NCI-H460 (cell line): ENCODE measurements around the gene PGPEP1. TPM values are rescaled to one million over a fixed set of nuclear protein-coding genes. Genes with fewer than 3 reads are reported as not detected.
A peak's percentile ranks its signal among the peaks of the same experiment; 100 is the strongest.
"Not testable (repeated sequence)": the region's sequence is repeated elsewhere in the genome, so short reads cannot be mapped to it uniquely, and the experiment has no call there.

Experiments used
- DNase-seq: peaks from one replicate; pipeline ENCODE4 v3.0.0-alpha.2; 2016; ENCODE audit warnings: low read depth; ENCODE audit errors: extremely low read depth
- total RNA-seq: library from RNA; depleted of rRNA; stranded (reverse); fragments of >200 nt; shearing (Covaris generic); gene quantifications from 2 replicates; pipeline ENCODE4 v1.2.3, GENCODE V29; 2014

PGPEP1 gene
- total RNA-seq, 1 experiment from 2014 or later, result 4.0 TPM

- DNase-seq, result no peak
These were observed 9.5 kb upstream of the PGPEP1 start for GRCh38 chr19:18330868-18331267.

GRCh38 chr19:18332917-18333530, 7.4 kb upstream of the PGPEP1 start:
- no peak for DNase-seq

- DNase-seq, result no peak
These were observed 6.7 kb upstream of the PGPEP1 start for GRCh38 chr19:18333680-18334079.

GRCh38 chr19:18336121-18336520, 4.3 kb upstream of the PGPEP1 start:
- DNase-seq, result no peak

GRCh38 chr19:18338541-18338940, 1.9 kb upstream of the PGPEP1 start:
- DNase-seq, result no peak

- DNase-seq, result no peak
These were observed 675 bp upstream of the PGPEP1 start for GRCh38 chr19:18339723-18340122.

GRCh38 chr19:18340990-18341868, 831 bp downstream of the PGPEP1 start:
- no peak for DNase-seq

GRCh38 chr19:18342090-18342632, 1.8 kb downstream of the PGPEP1 start:
- DNase-seq, result no peak

GRCh38 chr19:18344582-18344950, 4.2 kb downstream of the PGPEP1 start:
- no peak for DNase-seq

GRCh38 chr19:18345296-18345695, 4.9 kb downstream of the PGPEP1 start:
- no peak for DNase-seq

- DNase-seq, result no peak
These were observed 5.7 kb downstream of the PGPEP1 start for GRCh38 chr19:18346091-18346490.

GRCh38 chr19:18348171-18348570, 7.8 kb downstream of the PGPEP1 start:
- no peak for DNase-seq

GRCh38 chr19:18348818-18349339, 8.5 kb downstream of the PGPEP1 start:
- not testable (repeated sequence) for DNase-seq

GRCh38 chr19:18349524-18350128, 9.2 kb downstream of the PGPEP1 start:
- peak; percentile 37 for DNase-seq

GRCh38 chr19:18350490-18350889, 10.1 kb downstream of the PGPEP1 start:
- no peak for DNase-seq

GRCh38 chr19:18351544-18351943, 11.1 kb downstream of the PGPEP1 start:
- no peak for DNase-seq

- no peak for DNase-seq
These were observed 13.1 kb downstream of the PGPEP1 start for GRCh38 chr19:18353378-18354005.

GRCh38 chr19:18354743-18355142, 14.3 kb downstream of the PGPEP1 start:
- not testable (repeated sequence) for DNase-seq

GRCh38 chr19:18357041-18357440, 16.6 kb downstream of the PGPEP1 start:
- DNase-seq, result no peak

GRCh38 chr19:18361646-18362045, 21.2 kb downstream of the PGPEP1 start:
- no peak for DNase-seq
